Liver (tissue), 9 donors: Measurements from ENCODE around the gene NCOA3. TPM values are rescaled to one million over a fixed set of nuclear protein-coding genes. Genes with fewer than 3 reads are reported as not detected.

Experiments used
- DNase-seq: peaks from one replicate; pipeline ENCODE4 v3.0.0-alpha.2; 2017; ENCODE audit warnings: low spot score
- H3K27ac ChIP-seq, 2 donors: one replicate each; pipeline ENCODE4 v1.7.0; 2013; ENCODE audit warnings: inconsistent platforms in 2 of 2, low read length in 2 of 2, control low read depth in 1 of 2, low read depth in 1 of 2, mild to moderate bottlenecking in 1 of 2
- H3K27me3 ChIP-seq, 4 donors: one replicate each; pipeline versions ENCODE4 v1.6.1 to v1.7.0; 2013; ENCODE audit warnings: low read length in 3 of 4, inconsistent platforms in 1 of 4, mild to moderate bottlenecking in 1 of 4, moderate library complexity in 1 of 4; ENCODE audit not compliant: control insufficient read depth in 4 of 4, insufficient read depth in 4 of 4
- H3K36me3 ChIP-seq, 4 donors: one replicate each; pipeline versions ENCODE4 v1.6.1 to v1.7.0; 2013; ENCODE audit warnings: low read length in 3 of 4, mild to moderate bottlenecking in 3 of 4, low read depth in 1 of 4, moderate library complexity in 1 of 4; ENCODE audit not compliant: control insufficient read depth in 4 of 4, insufficient read depth in 3 of 4
- H3K4me1 ChIP-seq, 4 donors: one replicate each; pipeline versions ENCODE4 v1.6.1 to v1.7.0; 2013; ENCODE audit warnings: low read length in 3 of 4, mild to moderate bottlenecking in 3 of 4, moderate library complexity in 1 of 4; ENCODE audit not compliant: control insufficient read depth in 4 of 4, insufficient read depth in 4 of 4
- H3K4me3 ChIP-seq, 3 donors: one replicate each; pipeline versions ENCODE4 v1.6.1 to v1.7.0; 2013; ENCODE audit warnings: low read length in 3 of 3, control low read depth in 1 of 3, low read depth in 1 of 3, mild to moderate bottlenecking in 1 of 3
- H3K9ac ChIP-seq, 2 donors: one replicate each; pipeline ENCODE4 v1.7.0; 2013; ENCODE audit warnings: low read length in 2 of 2, mild to moderate bottlenecking in 2 of 2, moderate library complexity in 2 of 2, control low read depth in 1 of 2, low read depth in 1 of 2
- H3K9me3 ChIP-seq, 4 donors: one replicate each; pipeline versions ENCODE4 v1.6.1 to v1.7.0; 2013; ENCODE audit warnings: low read length in 3 of 4; ENCODE audit not compliant: control insufficient read depth in 4 of 4
- ATF3 ChIP-seq: IDR thresholded peaks from 2 replicates; pipeline ENCODE4 v1.6.1; 2016; ENCODE audit warnings: antibody characterized with exemption
- CTCF ChIP-seq: fragments of 150-350 bp; IDR thresholded peaks from 2 replicates; pipeline ENCODE4 v1.5.1; 2017; ENCODE audit warnings: improper control_type of control experiment, low read depth, low read length; ENCODE audit not compliant: missing input control
- FOXA1 ChIP-seq: IDR thresholded peaks from 2 replicates; pipeline ENCODE4 v1.6.1; 2016; ENCODE audit warnings: antibody characterized with exemption
- GABPA ChIP-seq, 2 donors: IDR thresholded peaks in 1 of 2; conservative IDR thresholded peaks in 1 of 2; 2 replicates each; pipeline ENCODE4 v1.6.1; 2016; ENCODE audit warnings: antibody characterized with exemption in 2 of 2, mild to moderate bottlenecking in 1 of 2, moderate library complexity in 1 of 2
- HNF4G ChIP-seq: IDR thresholded peaks from 2 replicates; pipeline ENCODE4 v1.6.1; 2016; ENCODE audit warnings: antibody characterized with exemption
- MAX ChIP-seq: IDR thresholded peaks from 2 replicates; pipeline ENCODE4 v1.6.1; 2016; ENCODE audit warnings: antibody characterized with exemption
- NR2F2 ChIP-seq: IDR thresholded peaks from 2 replicates; pipeline ENCODE4 v1.6.1; 2016; ENCODE audit warnings: antibody characterized with exemption
- RAD21 ChIP-seq, 2 donors: IDR thresholded peaks; 2 replicates each; pipeline ENCODE4 v1.6.1; 2016; ENCODE audit warnings: antibody characterized with exemption in 2 of 2, mild to moderate bottlenecking in 2 of 2
- REST ChIP-seq: IDR thresholded peaks from 2 replicates; pipeline ENCODE4 v1.6.1; 2016; ENCODE audit warnings: antibody characterized with exemption, mild to moderate bottlenecking
- TAF1 ChIP-seq: conservative IDR thresholded peaks from 2 replicates; pipeline ENCODE4 v1.6.1; 2016; ENCODE audit warnings: antibody characterized with exemption, mild to moderate bottlenecking
- WGBS: extraction: QIAGEN DNeasy Blood & Tissue Kit; methylation state at CpG from one replicate; pipeline ENCODE4 v1.1.7; 2013; 5-methylcytosine and 5-hydroxymethylcytosine counted together
- polyA plus RNA-seq, 2 donors: library from polyadenylated mRNA; stranded (reverse) in 1 of 2; unstranded in 1 of 2; fragments of 200-250 nt in 1 of 2; fragments of >200 nt in 1 of 2; fragmentation: Nextera tagmentation in 1 of 2; extraction: Ambion mirVana in 1 of 2; gene quantifications; one replicate each; pipeline versions ENCODE4 v1.2.1 to v1.2.3, GENCODE V29; 2013 to 2015
- total RNA-seq, 2 donors: library from RNA; depleted of rRNA; stranded (reverse); fragments of >200 nt; gene quantifications; one replicate each; pipeline ENCODE4 v1.2.3, GENCODE V29; 2014
- donor health status: healthy.
- donor health status: healthy.
- donor health status: healthy.
- donor health status: healthy.
- donor health status: healthy.

The NCOA3 gene
- total and polyA plus RNA-seq, 4 donors = 3.8 to 18.2 (median 8.9) TPM

- Histone ChIP-seq H3K9me3 (no peaks in the 10 kb centered on the region), H3K4me3 (no peak overlapping the region), H3K4me1 (peaks cover 0 to 2% (median 0%) of the 10 kb centered on the region in 4 donors), H3K27me3 (no peaks in the 10 kb centered on the region), H3K9ac (no peak overlapping the region), H3K27ac (no peak overlapping the region), H3K36me3 (peaks cover 0 to 2% (median 2%) of the 10 kb centered on the region in 4 donors)
- whole genome bisulfite sequencing = 95% methylated on average over 6 of the region's 6 CpGs
- no peak for TF ChIP-seq HNF4G
- no peak for TF ChIP-seq MAX
- no peak for TF ChIP-seq GABPA (IDR thresholded peaks at IDR 0.05 in 1 of 2, conservative IDR thresholded peaks at IDR 0.05 in 1 of 2)
- no peak for TF ChIP-seq ATF3
- no peak for TF ChIP-seq NR2F2
- no peak for TF ChIP-seq REST
- TF ChIP-seq FOXA1 = no peak
- no peak for TF ChIP-seq TAF1
- TF ChIP-seq CTCF = no peak
- no peak for TF ChIP-seq RAD21 (IDR thresholded peaks at IDR 0.05)
- DNase-seq = no peak
Observed at GRCh38 chr20:47618479-47618878, 116.8 kb downstream of the NCOA3 start.

- Histone ChIP-seq H3K9ac (no peak overlapping the region), H3K27ac (no peak overlapping the region), H3K9me3 (no peaks in the 10 kb centered on the region), H3K4me3 (no peak overlapping the region), H3K27me3 (no peaks in the 10 kb centered on the region), H3K4me1 (no peaks in the 10 kb centered on the region), H3K36me3 (peaks cover 0 to 5% (median 3%) of the 10 kb centered on the region in 4 donors)
- TF ChIP-seq RAD21 (IDR thresholded peaks at IDR 0.05) = peak; percentile 90 to 92
- no peak for TF ChIP-seq GABPA (IDR thresholded peaks at IDR 0.05 in 1 of 2, conservative IDR thresholded peaks at IDR 0.05 in 1 of 2)
- no peak for TF ChIP-seq MAX
- TF ChIP-seq CTCF = peak; percentile 76
- 47% methylated on average over 8 of the region's 8 CpGs for WGBS
- DNase-seq = no peak
Observed at GRCh38 chr20:47620808-47621805, 119.4 kb downstream of the NCOA3 start.
